ENCODE results near the gene AKAP8.

GRCh38 chr19:15367439-15367838, 12.1 kb downstream of the AKAP8 start:
- TF ChIP-seq EP300 (IDR thresholded peaks at IDR 0.05; ENCODE audit: borderline replicate concordance) (no peak), TAF1 (IDR thresholded peaks at IDR 0.05; ENCODE audit: low read depth) (no peak), REST (IDR thresholded peaks at IDR 0.05; ENCODE audit: low read depth) (no peak), ZBTB7A (IDR thresholded peaks at IDR 0.05; ENCODE audit: low read depth) (no peak)

Data from Ishikawa (cell line).